ENCODE results near the gene CHST12.
"Not testable (repeated sequence)": the region's sequence is repeated elsewhere in the genome, so short reads cannot be mapped to it uniquely, and the experiment has no call there.

The CHST12 gene

GRCh38 chr7:2466675-2467074 lies 63.3 kb downstream of the CHST12 start:
- no peak for DNase-seq
- H3K27me3 ChIP-seq, result no peaks in the 10 kb centered on the region
- no peaks in the 10 kb centered on the region for H3K36me3 ChIP-seq
- no peak overlapping the region for H3K4me3 ChIP-seq (ENCODE audit: low read depth, low read length)
- TF ChIP-seq CTCF (IDR thresholded peaks at IDR 0.05; ENCODE audit: low read depth, low read length), result no peak
- H3K4me1 ChIP-seq, result peaks cover 4% of the 10 kb centered on the region
- H3K9me3 ChIP-seq, result no peaks in the 10 kb centered on the region

GRCh38 chr7:2468227-2468626 lies 64.8 kb downstream of the CHST12 start:
- no peak for DNase-seq
- Histone ChIP-seq H3K27me3 (no peaks in the 10 kb centered on the region), H3K4me3 (ENCODE audit: low read depth, low read length) (no peak overlapping the region), H3K4me1 (peaks cover 4% of the 10 kb centered on the region), H3K9me3 (no peaks in the 10 kb centered on the region), H3K36me3 (no peaks in the 10 kb centered on the region)
- no peak for TF ChIP-seq CTCF (IDR thresholded peaks at IDR 0.05; ENCODE audit: low read depth, low read length)

GRCh38 chr7:2469460-2470203 lies 66.2 kb downstream of the CHST12 start:
- not testable (repeated sequence) for H3K36me3 ChIP-seq

GRCh38 chr7:2470204-2471021 lies 67.0 kb downstream of the CHST12 start:
- TF ChIP-seq CTCF (IDR thresholded peaks at IDR 0.05; ENCODE audit: low read depth, low read length), result no peak
- no peaks in the 10 kb centered on the region for H3K27me3 ChIP-seq
- H3K4me3 ChIP-seq (ENCODE audit: low read depth, low read length), result no peak overlapping the region
- DNase-seq, result no peak
- H3K4me1 ChIP-seq, result peaks cover 4% of the 10 kb centered on the region
- no peaks in the 10 kb centered on the region for H3K36me3 ChIP-seq
- H3K9me3 ChIP-seq, result no peaks in the 10 kb centered on the region

More at GRCh38 chr7:2469460-2470203, 66.2 kb downstream of the CHST12 start:
- DNase-seq; H3K4me1 ChIP-seq; H3K9me3 ChIP-seq; H3K4me3 ChIP-seq (ENCODE audit: low read depth, low read length); H3K27me3 ChIP-seq: not testable (repeated sequence)

- Histone ChIP-seq H3K4me1 (peaks cover under 1% of the 10 kb centered on the region; the same call in 1 of the 2 replicates), H3K4me3 (ENCODE audit: low read depth, low read length) (no peak overlapping the region), H3K36me3 (no peaks in the 10 kb centered on the region), H3K9me3 (no peaks in the 10 kb centered on the region), H3K27me3 (no peaks in the 10 kb centered on the region)
- no peak for TF ChIP-seq CTCF (IDR thresholded peaks at IDR 0.05; ENCODE audit: low read depth, low read length)
- DNase-seq, result no peak
Observed at GRCh38 chr7:2471022-2471329, 67.6 kb downstream of the CHST12 start.

- Histone ChIP-seq H3K4me1 (no peaks in the 10 kb centered on the region), H3K4me3 (ENCODE audit: low read depth, low read length) (no peak overlapping the region), H3K27me3 (no peaks in the 10 kb centered on the region), H3K36me3 (no peaks in the 10 kb centered on the region), H3K9me3 (no peaks in the 10 kb centered on the region)
- no peak for TF ChIP-seq CTCF (IDR thresholded peaks at IDR 0.05; ENCODE audit: low read depth, low read length)
- no peak for DNase-seq
Observed at GRCh38 chr7:2471396-2471795, 68.0 kb downstream of the CHST12 start.

Measured in BE2C (cell line).